Activated naive CD4-positive, alpha-beta T cell treated with anti-CD3 and anti-CD28 coated beads, Interleukin-2, amount 10 ng/mL, durations not matched to agents 7 days and 5 days (primary cell): ENCODE results near the gene CPAMD8.
A peak's percentile ranks its signal among the peaks of the same experiment; 100 is the strongest.

Source experiments
- CTCF ChIA-PET: fragments of 350-600 bp; sonication (Branson Sonifier 250); formaldehyde crosslinking; loops from one replicate; lab custom pipeline; 2021; ENCODE audit warnings: antibody characterized with exemption; lab: Charles Lee
- DNase-seq: peaks from one replicate; pipeline ENCODE4 v3.0.0-alpha.2; 2020
- H3K27ac Mint-ChIP-seq: one replicate; pipeline ENCODE4 v1.8.0; 2021; ENCODE audit warnings: mild to moderate bottlenecking, moderate library complexity, mixed read lengths
- H3K27me3 Mint-ChIP-seq: one replicate; pipeline ENCODE4 v1.8.0; 2021; ENCODE audit warnings: mild to moderate bottlenecking, mixed read lengths
- H3K36me3 Mint-ChIP-seq: one replicate; pipeline ENCODE4 v1.8.0; 2021; ENCODE audit warnings: mixed read lengths
- H3K4me1 Mint-ChIP-seq: one replicate; pipeline ENCODE4 v1.8.0; 2021; ENCODE audit warnings: mixed read lengths
- H3K4me3 Mint-ChIP-seq: one replicate; pipeline ENCODE4 v1.8.0; 2021; ENCODE audit warnings: mild to moderate bottlenecking, moderate library complexity, mixed read lengths
- H3K9me3 Mint-ChIP-seq: one replicate; pipeline ENCODE4 v1.8.0; 2021; ENCODE audit warnings: mixed read lengths

CPAMD8 gene

DNA sequence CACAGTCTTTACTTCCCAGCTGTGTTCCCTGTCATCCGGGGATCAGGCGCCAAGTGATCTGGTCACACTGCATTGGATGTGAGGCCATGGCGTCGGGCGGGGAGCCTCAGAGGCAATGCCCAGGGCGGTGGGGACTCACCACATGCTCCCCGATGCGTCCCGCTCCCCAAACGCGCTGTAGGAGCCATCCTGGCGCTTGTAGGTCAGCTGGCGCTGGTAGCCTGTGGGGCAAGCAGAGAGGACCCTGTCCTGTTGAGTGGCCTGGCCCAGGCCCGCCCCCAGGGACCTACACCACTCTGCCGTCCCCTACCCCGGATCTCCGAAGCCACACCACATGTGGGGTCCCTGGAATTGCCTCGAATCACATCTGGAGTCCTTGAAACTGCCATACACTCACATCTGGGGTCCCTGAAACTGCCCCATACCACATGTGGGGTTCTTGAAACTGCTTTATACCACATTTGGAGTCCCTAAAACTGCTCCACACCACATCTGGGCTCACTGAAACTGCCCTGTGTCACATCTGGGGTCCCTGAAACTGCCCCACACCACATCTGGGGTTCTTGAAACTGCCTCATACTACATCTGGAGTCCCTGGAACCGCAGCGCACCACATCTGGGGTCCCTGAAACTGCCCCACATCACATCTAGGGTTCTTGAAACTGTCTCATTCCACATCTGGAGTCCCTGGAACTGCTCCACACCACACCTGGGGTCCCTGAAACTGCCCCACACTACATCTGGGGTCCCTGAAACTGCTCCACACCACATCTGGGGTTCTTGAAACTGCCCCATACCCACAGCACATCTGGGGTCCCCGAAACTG, 104.6 kb downstream of the CPAMD8 start:
- H3K27me3 Mint-ChIP-seq = peaks cover 4% of the 10 kb centered on the region
- CTCF ChIA-PET = no interaction called here
- H3K4me1 Mint-ChIP-seq = no peaks in the 10 kb centered on the region

GRCh38 chr19:16920816-16921529, 105.6 kb downstream of the CPAMD8 start:
- H3K9me3 Mint-ChIP-seq = peaks cover 15% of the 10 kb centered on the region
- DNase-seq = peak; percentile 10
- H3K4me1 Mint-ChIP-seq = no peaks in the 10 kb centered on the region
- CTCF ChIA-PET = no interaction called here
- no peak overlapping the region for H3K27ac Mint-ChIP-seq
- no peaks in the 10 kb centered on the region for H3K27me3 Mint-ChIP-seq
- no peaks in the 10 kb centered on the region for H3K36me3 Mint-ChIP-seq
- no peak overlapping the region for H3K4me3 Mint-ChIP-seq

More for the DNA sequence above, 104.6 kb downstream of the CPAMD8 start:
- DNase-seq = no peak
- H3K27ac Mint-ChIP-seq = no peak overlapping the region
- H3K9me3 Mint-ChIP-seq = peaks cover 21% of the 10 kb centered on the region
- no peak overlapping the region for H3K4me3 Mint-ChIP-seq
- H3K36me3 Mint-ChIP-seq = peaks cover 3% of the 10 kb centered on the region

DNA sequence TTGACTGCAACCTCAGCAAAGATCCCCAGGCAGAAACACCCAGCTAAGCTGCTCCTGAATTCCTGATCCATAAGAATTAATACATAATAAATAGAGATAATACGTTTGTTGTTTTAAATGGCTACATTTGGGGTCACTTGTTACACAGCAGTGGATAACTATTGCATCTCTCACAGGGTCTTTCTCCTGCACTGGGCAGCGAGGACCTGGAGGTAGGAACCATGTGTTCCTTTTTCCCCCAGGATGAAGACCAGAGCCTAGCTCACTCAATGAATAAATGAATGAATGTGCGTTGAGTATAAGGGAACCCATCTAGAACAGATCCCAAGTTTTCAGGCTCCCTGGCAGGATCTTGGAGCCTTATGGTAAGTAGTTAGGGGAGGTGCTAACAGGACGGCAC, 107.1 kb downstream of the CPAMD8 start:
- H3K9me3 Mint-ChIP-seq = peaks cover 8% of the 10 kb centered on the region
- H3K27me3 Mint-ChIP-seq = peaks cover 8% of the 10 kb centered on the region
- CTCF ChIA-PET = no interaction called here
- no peaks in the 10 kb centered on the region for H3K36me3 Mint-ChIP-seq
- no peak overlapping the region for H3K4me3 Mint-ChIP-seq
- H3K4me1 Mint-ChIP-seq = no peaks in the 10 kb centered on the region
- H3K27ac Mint-ChIP-seq = no peak overlapping the region
- no peak for DNase-seq

DNA sequence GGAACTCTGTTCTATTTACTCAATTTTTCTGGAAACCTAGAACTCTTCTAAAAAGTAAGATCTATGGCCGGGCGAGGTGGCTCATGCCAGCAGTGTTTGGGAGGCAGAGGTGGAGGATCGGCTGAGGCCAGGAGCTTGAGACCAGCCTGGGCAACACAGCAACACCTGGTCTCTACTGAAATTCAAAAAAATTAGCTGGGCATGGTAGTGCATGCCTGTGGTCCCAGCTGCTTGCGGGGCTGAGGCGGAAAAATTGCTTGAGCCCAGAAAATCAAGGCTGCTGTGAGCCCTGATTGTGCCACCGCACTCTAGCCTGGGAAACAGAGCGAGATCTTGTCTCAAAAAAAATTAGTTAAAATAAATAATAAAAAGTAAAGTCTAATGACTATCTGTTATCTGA, 109.2 kb downstream of the CPAMD8 start:
- Mint-ChIP-seq H3K4me1 (no peaks in the 10 kb centered on the region), H3K27me3 (peaks cover 8% of the 10 kb centered on the region), H3K9me3 (peaks cover 23% of the 10 kb centered on the region), H3K4me3 (no peak overlapping the region), H3K36me3 (peaks cover 4% of the 10 kb centered on the region), H3K27ac (no peak overlapping the region)
- peak; percentile 4 for DNase-seq
- CTCF ChIA-PET = no interaction called here

DNA sequence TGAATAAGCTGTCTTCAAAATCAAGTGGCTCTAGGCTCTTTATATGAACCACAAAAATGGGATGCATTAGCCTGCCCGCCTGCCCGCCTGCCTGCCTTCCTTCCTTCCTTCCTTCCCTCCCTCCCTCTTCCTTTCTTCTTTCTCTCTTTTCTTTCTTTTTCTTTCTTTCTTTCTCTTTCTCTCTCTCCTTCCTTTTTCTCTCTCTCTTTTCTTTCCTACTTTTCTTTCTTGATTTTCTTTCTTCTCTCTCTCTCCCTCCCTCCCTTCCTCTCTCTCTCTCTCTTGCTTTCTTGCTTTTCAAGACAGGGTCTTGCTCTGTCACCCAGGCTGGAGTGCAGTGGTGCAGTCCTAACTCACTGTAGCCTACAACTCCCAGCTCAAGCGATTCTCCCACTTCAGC, 110.9 kb downstream of the CPAMD8 start:
- no peaks in the 10 kb centered on the region for H3K4me1 Mint-ChIP-seq
- CTCF ChIA-PET = interaction anchor here (0.9 kb wide), 1 partner anchor 16 kb away, joined by 3 read pairs; no protein-coding TSS in a partner anchor
- no peak overlapping the region for H3K27ac Mint-ChIP-seq
- no peak for DNase-seq
- H3K36me3 Mint-ChIP-seq = peaks cover 4% of the 10 kb centered on the region
- H3K4me3 Mint-ChIP-seq = no peak overlapping the region
- peaks cover 8% of the 10 kb centered on the region for H3K27me3 Mint-ChIP-seq
- H3K9me3 Mint-ChIP-seq = peaks cover 25% of the 10 kb centered on the region

DNA sequence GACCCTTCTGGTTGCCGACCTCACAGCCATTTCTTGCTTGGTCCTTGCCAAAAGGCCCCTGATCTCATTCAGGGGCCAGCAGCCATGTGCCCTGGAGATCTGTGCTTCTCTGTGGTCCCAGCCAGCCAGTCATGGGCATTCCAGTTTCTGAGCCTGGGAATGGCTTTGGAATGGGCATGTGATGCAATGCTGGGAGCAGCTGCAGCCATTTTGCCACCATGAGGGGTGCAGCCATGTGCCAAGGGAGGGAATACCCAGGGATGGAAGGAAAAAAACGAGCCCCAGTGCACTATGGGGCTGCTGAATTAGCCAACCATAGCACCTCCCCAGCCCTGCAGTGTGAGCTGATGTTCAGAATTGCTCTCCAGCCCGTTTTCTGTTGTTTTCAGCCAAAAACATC, 111.5 kb downstream of the CPAMD8 start:
- Mint-ChIP-seq H3K36me3 (peaks cover 4% of the 10 kb centered on the region), H3K27ac (no peak overlapping the region), H3K27me3 (peaks cover 8% of the 10 kb centered on the region), H3K9me3 (peaks cover 25% of the 10 kb centered on the region), H3K4me3 (no peak overlapping the region), H3K4me1 (no peaks in the 10 kb centered on the region)
- CTCF ChIA-PET = no interaction called here
- no peak for DNase-seq

DNA sequence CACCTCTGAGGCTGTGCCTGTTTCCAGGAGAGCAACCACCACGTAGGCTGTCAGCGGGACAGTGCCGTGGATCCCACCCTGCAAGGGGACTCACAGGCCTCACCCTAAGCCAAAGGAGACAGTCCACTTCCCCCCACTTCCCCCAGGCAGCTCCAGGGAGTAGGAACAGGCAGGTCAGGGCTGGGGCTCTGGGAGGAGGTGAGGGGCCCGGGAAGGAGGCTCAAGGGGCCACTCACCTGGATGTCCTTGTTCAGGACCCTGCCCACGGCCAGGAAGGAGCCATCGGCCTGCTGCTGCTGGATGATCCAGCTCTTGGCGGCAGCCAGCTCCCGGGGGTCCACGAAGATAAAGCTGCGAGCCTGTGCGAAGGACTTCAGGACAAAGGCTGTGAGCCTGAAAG, 112.2 kb downstream of the CPAMD8 start:
- Mint-ChIP-seq H3K27me3 (peaks cover 8% of the 10 kb centered on the region), H3K4me3 (no peak overlapping the region), H3K4me1 (no peaks in the 10 kb centered on the region), H3K36me3 (peaks cover 4% of the 10 kb centered on the region), H3K27ac (no peak overlapping the region), H3K9me3 (peaks cover 25% of the 10 kb centered on the region)
- DNase-seq = no peak
- CTCF ChIA-PET = no interaction called here

GRCh38 chr19:16912780-16913179, 113.8 kb downstream of the CPAMD8 start:
- H3K27me3 Mint-ChIP-seq = peaks cover 8% of the 10 kb centered on the region
- H3K9me3 Mint-ChIP-seq = peaks cover 25% of the 10 kb centered on the region
- H3K36me3 Mint-ChIP-seq = peaks cover 4% of the 10 kb centered on the region
- DNase-seq = no peak
- no peak overlapping the region for H3K27ac Mint-ChIP-seq
- no peaks in the 10 kb centered on the region for H3K4me1 Mint-ChIP-seq
- CTCF ChIA-PET = no interaction called here
- no peak overlapping the region for H3K4me3 Mint-ChIP-seq

DNA sequence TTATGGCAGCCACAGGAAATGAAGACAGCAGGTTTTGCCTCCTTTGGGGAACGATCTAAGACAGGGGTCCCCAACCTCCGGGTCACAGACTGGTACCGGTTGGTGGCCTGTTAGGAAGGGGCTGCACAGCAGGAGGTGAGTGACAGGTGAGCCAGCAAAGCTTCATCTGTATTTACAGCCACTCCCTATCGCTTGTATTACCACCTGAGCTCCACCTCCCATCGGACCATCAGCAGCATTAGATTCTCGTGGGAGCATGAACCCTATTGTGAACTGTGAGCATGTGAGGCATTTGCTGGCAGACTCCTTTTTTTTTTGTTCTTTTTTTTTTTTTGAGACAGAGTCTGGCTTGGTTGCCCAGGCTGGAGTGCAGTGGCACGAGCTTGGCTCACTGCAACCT, 115.6 kb downstream of the CPAMD8 start:
- Mint-ChIP-seq H3K27me3 (peaks cover 8% of the 10 kb centered on the region), H3K9me3 (peaks cover 25% of the 10 kb centered on the region), H3K27ac (no peak overlapping the region), H3K4me1 (no peaks in the 10 kb centered on the region), H3K36me3 (peaks cover 4% of the 10 kb centered on the region), H3K4me3 (no peak overlapping the region)
- CTCF ChIA-PET = no interaction called here
- DNase-seq = no peak

- H3K27me3 Mint-ChIP-seq = no peaks in the 10 kb centered on the region
- no peak overlapping the region for H3K4me3 Mint-ChIP-seq
- CTCF ChIA-PET = no interaction called here
- H3K27ac Mint-ChIP-seq = no peak overlapping the region
- H3K9me3 Mint-ChIP-seq = peaks cover 19% of the 10 kb centered on the region
- H3K4me1 Mint-ChIP-seq = no peaks in the 10 kb centered on the region
- no peak for DNase-seq
- peaks cover 4% of the 10 kb centered on the region for H3K36me3 Mint-ChIP-seq
These were observed 117.9 kb downstream of the CPAMD8 start for GRCh38 chr19:16908759-16909158.

GRCh38 chr19:16904599-16904998, 122.0 kb downstream of the CPAMD8 start:
- no peaks in the 10 kb centered on the region for H3K36me3 Mint-ChIP-seq
- no peak overlapping the region for H3K4me3 Mint-ChIP-seq
- no peak for DNase-seq
- H3K27me3 Mint-ChIP-seq = peaks cover 10% of the 10 kb centered on the region
- H3K4me1 Mint-ChIP-seq = peaks cover 9% of the 10 kb centered on the region
- no peak overlapping the region for H3K27ac Mint-ChIP-seq
- no peaks in the 10 kb centered on the region for H3K9me3 Mint-ChIP-seq
- CTCF ChIA-PET = no interaction called here

GRCh38 chr19:16903347-16903746, 123.3 kb downstream of the CPAMD8 start:
- CTCF ChIA-PET = no interaction called here
- no peaks in the 10 kb centered on the region for H3K36me3 Mint-ChIP-seq
- H3K4me1 Mint-ChIP-seq = peaks cover 21% of the 10 kb centered on the region
- no peaks in the 10 kb centered on the region for H3K9me3 Mint-ChIP-seq
- H3K27ac Mint-ChIP-seq = no peak overlapping the region
- H3K27me3 Mint-ChIP-seq = peaks cover 21% of the 10 kb centered on the region
- no peak overlapping the region for H3K4me3 Mint-ChIP-seq
- DNase-seq = no peak

GRCh38 chr19:16902545-16902944, 124.1 kb downstream of the CPAMD8 start:
- H3K4me1 Mint-ChIP-seq = peaks cover 27% of the 10 kb centered on the region
- CTCF ChIA-PET = interaction anchor here (1.7 kb wide), 1 partner anchor 123 kb away, joined by 6 read pairs; no protein-coding TSS in a partner anchor
- H3K4me3 Mint-ChIP-seq = no peak overlapping the region
- H3K9me3 Mint-ChIP-seq = no peaks in the 10 kb centered on the region
- DNase-seq = no peak
- no peak overlapping the region for H3K27ac Mint-ChIP-seq
- peaks cover 29% of the 10 kb centered on the region for H3K27me3 Mint-ChIP-seq
- H3K36me3 Mint-ChIP-seq = no peaks in the 10 kb centered on the region

GRCh38 chr19:16901491-16902175, 125.0 kb downstream of the CPAMD8 start:
- Mint-ChIP-seq H3K4me3 (no peak overlapping the region), H3K27ac (no peak overlapping the region), H3K4me1 (peaks cover 29% of the 10 kb centered on the region), H3K9me3 (no peaks in the 10 kb centered on the region), H3K27me3 (peaks cover 38% of the 10 kb centered on the region), H3K36me3 (no peaks in the 10 kb centered on the region)
- DNase-seq = no peak
- CTCF ChIA-PET = interaction anchor here (0.5 to 1.7 kb wide), 2 partner anchors 122 to 162 kb away, joined by 3 to 6 read pairs; no protein-coding TSS in a partner anchor
